GM19099 (cell line): ENCODE data around the gene SAMM50.
A peak's percentile ranks its signal among the peaks of the same experiment; 100 is the strongest.

Experiments
- POLR2A ChIP-seq: IDR thresholded peaks from 3 replicates; pipeline ENCODE4 v1.6.1; 2011; ENCODE audit warnings: low read depth; ENCODE audit not compliant: insufficient read length; ENCODE audit errors: extremely low read depth

SAMM50 gene

DNA sequence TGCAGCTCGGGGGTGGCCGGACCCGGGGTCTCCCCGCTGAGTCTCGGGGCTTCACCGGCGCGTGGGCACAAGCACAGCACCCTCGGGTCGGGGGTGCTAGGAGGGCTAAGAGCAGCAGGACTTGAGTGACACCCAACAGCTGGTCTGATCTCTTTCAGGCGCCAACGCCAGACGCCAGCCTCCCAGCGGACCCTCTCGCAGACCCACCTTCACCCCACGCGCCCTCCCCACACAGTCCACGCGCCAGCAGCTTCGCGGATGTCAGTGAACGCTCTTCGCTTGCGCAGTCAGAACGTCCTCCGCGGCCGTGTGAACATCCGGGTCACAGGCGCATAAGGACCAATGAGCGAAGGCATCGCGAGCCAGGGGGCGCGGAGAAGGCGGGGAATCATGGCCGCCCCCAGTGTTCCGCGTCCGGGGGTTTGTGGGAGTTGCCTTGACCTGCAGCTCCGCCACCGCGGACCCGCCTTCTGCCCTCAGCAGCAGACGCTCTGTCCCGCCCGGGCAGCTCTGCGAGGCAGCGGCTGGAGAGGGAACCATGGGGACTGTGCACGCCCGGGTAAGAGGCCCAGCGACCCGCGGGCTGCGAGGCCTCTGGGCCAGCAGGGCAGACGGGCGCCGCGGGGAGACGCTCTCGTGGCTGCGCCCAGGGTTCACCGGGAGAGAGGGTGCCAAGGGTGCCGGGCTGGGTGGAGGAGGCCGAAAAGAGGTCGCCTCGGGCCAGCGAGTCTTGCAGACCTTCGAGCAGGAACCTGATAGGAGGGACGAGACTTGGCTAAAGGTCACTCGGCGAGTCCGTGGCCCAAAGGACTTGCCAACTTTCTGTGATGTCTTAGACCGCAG, at the start of gene SAMM50:
SAMM50 (plus strand) TSS at position 403 of the 843 bp plus-strand sequence; CDS start at position 539, 136 bp downstream.
- peak; percentile 91 for TF ChIP-seq POLR2A

DNA sequence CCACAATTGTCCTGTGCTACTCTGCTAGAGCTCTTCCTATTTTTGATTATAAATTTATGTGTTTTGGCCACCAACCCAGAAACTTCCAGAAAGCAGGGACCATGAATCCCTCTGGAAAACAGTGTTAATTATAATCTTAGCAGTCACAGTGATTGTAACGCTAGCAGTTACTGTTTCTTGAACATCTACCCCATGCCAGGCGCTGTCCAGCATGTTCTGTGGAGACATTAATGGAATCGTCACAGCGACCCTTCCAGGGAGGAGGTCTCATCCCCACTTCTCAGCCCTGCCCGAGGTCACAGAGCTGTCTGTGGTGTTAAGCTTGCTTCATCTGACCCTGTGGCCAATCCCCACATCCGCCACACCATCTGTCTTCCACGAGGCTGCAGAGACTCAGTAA, 49.6 kb upstream of the SAMM50 start:
- TF ChIP-seq POLR2A, result no peak

DNA sequence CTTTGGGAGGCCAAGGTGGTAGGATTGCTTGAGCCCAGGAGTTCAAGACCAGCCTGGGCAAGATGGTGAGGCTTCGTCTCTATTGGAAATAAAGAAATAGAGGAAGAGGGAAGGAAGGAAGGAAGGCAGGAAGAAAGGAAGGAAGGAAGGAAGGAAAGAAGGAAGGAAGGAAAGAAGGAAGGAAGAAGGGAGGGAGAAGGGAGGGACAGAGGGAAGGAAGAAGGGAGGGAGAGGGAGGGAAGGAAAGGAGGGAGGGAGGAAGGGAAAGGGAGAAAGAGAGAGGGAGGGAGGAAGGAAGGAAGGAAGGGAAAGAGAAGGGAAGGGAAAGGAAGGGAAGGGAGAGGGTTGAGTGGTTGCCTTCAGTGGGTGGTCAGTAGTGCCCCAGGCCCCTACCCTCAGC, 45.5 kb upstream of the SAMM50 start:
- no peak for TF ChIP-seq POLR2A

DNA sequence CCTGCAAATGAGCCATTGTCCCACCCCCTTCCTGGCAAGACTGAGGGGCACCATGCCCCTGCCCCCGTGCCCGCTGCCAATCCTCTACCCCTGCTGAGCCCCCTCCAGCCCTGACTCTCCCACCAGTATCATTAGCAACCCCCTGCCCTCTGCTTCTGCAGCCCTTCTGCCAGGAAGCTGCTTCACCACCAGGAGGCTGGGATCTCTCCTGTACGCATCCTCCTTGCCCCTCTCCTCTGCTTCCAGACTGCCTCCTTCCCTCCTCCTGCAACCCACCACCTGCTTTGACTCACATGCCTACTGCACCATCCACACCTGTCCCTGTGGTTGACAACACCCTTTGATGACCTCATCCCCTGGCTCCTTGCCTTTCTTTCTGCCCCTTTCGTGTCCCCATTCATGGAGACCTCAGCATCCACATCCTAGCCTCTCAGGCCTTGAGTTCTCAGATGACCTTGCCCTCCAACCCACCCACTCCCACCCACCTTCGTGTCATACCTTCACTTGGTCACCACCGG, 45.0 kb upstream of the SAMM50 start:
- TF ChIP-seq POLR2A, result no peak

DNA sequence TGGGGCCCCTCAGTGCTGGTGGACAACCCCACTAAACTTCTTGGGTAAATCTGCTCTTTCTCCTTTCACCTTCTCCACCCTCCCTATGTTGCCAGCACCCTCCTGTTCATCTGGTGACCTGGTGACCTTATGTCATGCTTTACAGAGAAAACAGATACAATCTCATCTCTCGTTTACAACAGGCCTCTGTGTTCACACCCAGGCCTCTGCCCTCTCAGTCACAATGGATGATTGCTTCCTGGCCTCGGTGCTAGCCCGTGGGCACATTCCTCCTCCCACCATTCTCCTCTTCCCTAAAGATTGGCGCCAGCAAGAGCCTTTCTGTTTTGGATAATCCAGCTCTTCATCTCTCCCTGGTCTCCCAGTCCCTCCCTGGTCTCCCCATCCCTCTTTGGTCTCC, 43.9 kb upstream of the SAMM50 start:
- TF ChIP-seq POLR2A, result no peak

DNA sequence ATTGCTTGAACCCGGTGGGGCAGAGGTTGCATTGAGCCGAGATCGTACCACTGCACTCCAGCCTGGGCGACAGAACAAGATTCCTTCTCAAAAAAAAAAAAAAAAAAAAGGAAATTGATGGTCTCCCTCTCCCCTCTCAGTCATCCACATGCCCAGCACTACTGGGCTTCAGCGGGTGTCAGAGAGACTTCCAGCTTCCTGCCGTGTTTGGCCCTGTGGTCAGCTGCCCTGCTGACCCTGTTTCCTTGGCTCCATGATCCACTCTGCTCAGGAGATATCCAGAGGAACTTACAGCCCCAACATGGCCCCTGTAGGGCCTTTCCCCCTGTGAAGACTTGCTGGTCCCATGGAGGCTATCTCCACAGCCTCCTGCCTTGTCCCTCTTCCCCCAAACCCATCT, 37.7 kb upstream of the SAMM50 start:
- TF ChIP-seq POLR2A, result no peak

DNA sequence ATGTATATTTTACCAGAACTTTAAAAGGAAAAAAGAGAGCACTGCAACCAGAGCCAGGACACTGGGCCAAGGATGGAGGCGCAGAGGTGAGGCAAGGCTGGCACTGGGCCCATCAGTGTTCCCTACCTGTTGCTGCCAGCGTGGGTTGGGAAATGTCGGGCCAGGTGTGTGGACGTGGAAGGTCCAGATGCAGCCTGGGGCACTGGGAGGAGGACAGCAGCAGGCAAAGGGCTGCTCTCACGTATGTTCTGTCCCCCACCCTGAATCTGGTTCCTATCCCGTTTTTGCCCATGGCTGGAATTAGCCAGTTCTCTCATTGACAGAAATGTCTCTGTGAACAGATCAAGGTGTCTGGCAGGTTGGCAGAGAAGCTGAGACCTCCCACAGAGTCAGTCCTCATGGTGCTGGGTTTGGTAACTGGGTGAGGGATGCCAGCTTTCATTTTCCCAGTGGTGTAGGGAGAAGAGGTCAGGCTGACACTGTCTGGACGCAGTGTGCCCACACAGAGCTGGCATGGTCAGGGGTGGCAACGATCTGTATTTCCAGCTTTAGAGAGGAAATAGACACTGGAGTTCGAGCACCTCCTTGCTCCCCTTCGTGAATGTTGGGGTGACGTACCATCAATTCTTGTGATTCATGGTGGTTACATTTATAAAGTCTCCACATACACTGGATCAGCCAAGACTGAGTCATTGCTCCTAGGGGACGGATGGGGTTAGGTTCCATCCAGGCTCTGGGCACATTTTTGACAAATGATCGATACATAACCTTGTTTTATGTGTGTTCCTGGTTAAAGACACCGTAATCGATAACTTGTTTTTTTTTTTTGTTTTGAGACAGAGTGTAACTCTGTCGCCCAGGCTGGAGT, 35.9 kb upstream of the SAMM50 start:
- TF ChIP-seq POLR2A, result no peak

DNA sequence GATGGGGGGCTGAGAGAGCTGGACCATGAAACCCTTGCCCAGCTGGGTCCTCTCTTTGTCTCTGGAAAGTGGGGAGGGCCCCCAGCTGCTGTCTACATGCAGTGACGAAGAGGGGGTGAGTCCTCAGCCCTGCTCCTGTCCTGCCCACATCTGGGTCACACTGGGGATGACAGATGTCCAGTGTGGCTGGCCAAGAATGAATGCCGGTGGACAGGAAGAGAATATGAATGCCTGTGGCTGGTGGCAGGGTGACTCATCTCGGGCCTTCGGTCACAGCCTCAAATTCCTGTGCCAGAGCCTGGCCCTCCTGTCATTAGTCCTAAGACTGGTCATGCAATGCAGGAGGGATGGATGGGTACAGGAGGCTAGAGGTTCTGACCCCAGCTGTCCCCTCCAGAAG, 33.9 kb upstream of the SAMM50 start:
- no peak for TF ChIP-seq POLR2A

DNA sequence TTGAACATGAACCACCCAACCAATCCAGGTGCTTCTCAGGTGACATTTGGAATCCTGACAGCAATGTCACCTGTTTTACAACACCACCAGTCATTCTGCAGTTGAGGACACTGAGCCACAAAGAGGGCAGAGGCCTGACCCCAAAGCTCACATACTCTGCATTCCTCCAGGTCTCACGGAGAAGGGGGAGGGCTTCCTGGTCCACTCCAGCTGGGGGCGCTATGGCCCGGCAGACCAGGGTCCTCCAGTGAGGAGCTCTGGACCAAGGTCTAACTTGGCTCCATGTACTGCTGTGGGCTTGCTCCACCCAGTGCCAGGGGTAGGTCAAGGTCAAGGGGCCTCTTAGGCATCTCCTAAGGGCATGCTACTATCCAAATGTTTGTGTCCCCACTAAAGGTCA, 33.1 kb upstream of the SAMM50 start:
- no peak for TF ChIP-seq POLR2A

DNA sequence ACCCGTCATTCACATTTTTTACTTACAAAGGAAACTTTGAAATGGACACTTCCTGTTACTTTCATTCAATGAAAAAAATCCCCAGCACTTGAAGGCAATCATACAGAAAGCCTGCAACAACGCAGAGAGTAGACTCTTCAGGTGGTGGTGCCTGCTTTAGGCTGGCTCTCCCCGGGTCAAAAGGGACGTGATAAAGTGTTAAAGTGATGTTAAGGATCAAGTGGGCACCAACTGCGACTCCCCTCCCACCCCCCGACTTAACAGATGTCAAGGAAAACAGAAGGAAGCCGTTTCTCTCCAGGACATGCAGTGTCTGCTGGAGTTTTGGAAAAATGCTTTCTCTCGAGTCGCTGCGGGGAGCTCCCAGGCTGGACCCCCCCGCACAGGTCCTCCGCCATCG, 32.1 kb upstream of the SAMM50 start:
- TF ChIP-seq POLR2A, result no peak

DNA sequence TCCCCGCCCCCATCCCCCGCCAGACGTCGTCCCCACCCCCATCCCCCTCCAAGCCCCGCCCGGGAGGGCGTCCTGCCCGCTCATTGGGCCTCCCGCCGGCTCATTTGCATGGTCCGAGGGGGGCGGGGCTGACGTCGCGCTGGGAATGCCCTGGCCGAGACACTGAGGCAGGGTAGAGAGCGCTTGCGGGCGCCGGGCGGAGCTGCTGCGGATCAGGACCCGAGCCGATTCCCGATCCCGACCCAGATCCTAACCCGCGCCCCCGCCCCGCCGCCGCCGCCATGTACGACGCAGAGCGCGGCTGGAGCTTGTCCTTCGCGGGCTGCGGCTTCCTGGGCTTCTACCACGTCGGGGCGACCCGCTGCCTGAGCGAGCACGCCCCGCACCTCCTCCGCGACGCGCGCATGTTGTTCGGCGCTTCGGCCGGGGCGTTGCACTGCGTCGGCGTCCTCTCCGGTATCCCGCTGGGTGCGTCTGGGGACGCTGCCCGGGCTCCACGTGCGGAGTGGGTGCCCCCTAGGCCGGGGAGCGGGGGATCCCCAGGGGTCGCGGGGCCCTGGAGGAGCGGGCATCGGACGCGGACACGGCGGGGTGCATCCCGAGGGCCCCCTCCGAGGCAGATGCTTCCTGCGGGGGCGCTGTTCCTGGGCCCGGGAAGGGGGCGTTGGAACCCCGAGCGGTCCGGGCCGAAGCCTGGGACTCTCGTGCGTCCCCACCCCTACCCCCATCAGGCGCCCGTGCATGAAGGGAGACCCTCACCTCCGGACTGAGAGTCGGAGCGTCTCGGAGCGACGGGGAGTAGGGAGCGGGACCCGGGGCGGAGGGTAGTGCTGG, 31.4 kb upstream of the SAMM50 start, which contains the start of gene PNPLA3:
PNPLA3 (plus strand) TSS at position 175 of the 834 bp plus-strand sequence; CDS start at position 282, 107 bp downstream.
- TF ChIP-seq POLR2A, result no peak

DNA sequence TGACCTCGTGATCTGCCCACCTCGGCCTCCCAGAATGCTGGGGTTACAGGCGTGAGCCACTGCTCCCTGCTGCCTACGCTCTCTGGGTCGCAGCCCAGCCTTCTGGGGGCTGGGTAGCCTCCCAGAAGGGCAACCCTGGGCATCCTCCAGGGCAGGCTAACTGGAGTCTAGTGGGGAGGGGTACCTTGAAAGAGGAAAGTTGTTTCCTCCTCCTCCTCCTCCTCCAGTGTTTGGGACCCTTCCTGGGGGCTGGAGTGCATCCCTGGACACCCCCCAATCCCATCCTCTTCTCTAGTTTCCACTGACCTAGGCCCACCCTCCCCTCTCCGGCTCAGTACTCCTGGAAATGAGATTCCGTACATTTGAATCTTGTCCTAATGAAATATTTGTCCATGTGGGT, 30.4 kb upstream of the SAMM50 start:
- no peak for TF ChIP-seq POLR2A

DNA sequence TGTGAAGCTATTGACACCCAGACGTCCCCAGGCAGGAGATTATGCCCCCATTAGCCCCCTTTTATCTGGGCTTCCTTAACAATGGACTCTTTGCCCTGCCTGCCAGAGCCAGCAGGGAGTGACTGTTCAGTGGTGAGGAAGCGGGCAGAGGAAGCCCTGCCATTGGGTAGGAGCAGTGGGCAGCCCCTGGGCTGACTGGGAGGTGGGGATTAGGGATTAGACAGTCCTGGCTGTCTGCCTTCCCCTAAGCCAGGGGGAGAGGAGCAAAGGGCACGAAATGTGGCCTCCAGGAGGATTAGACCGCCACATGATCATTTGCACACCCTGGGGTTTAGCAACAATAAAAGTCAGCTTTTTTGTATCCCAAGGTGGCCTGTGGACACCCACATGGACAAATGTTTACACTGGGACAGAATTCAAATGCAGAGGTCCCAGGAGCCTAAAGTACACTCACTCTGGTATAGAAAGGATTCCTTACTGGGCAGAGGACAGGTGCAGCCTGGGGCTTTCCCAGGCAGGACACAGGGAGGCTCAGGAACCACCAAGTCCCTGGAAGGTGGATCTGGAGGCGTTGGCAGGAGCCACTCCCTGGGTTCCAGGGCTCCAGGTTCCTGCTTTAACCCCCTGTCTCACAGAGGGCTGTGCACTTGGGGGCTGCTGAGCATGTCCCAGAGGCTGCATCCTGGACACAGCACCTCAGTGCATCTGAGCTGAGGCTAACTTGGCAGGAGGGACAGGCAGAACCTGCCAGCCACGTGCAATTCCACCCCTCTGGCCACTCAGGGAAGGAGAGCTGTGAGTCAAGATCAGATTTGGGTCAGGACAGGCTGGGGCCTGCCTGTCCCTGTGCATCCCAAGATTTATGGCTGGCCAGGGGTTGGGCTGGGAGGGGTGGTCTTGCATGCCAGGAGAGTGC, 29.6 kb upstream of the SAMM50 start:
- no peak for TF ChIP-seq POLR2A

DNA sequence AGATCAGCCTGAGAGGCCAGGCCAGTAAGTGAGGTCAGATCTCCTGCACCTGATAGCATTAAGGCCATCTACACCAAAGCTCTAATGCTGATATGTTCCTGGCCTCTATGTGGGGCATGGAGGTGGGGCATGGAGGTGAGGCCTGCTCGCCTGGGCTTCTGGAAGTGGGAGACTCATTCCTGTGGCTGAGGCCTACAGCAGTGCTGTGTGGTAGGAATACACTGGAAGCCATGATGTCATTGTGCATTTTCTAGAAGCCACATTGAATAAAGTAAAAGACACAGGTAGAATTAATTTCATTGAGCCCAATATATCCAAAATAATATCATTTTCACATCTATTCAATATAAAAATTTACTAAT, 28.9 kb upstream of the SAMM50 start:
- no peak for TF ChIP-seq POLR2A
